Esophagus squamous epithelium (tissue), 4 donors: ENCODE data around the gene GRIK4.

Experiments used
- CTCF ChIP-seq, 6 experiments: fragments of 450-650 bp in 4 of 6; fragments of 200-600 bp in 2 of 6; sonication (generic) in 2 of 6; IDR thresholded peaks; one replicate each; pipeline ENCODE4 v1.5.1; 2016 to 2019; ENCODE audit warnings: antibody characterized with exemption in 6 of 6, mild to moderate bottlenecking in 4 of 6, moderate library complexity in 4 of 6
- POLR2A ChIP-seq, 4 donors: fragments of 450-650 bp; IDR thresholded peaks; one replicate each; pipeline ENCODE4 v1.6.1; 2017; ENCODE audit warnings: antibody characterized with exemption in 4 of 4, mild to moderate bottlenecking in 4 of 4, moderate library complexity in 3 of 4

DNA sequence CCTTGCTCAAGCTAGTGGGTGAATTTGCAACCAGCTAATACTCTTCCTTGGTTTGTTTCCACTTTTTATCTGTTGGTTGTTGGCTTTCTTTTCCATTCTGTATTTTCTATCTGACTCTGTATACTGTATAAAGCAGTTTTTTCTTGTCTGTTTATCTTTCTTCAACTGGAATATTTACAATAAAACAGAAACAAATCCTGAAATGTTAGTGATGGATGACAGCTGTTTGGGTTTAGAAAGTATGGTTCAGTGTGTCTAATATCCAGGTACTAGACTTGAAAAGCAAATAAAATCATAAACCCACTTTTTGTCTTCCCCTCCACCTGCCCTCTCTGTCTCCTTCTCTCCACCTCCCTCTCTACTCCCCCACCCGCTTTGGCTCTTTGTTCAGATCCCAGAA is 477.1 kb downstream of the GRIK4 start:
- TF ChIP-seq CTCF (IDR thresholded peaks at IDR 0.05) (no peak), POLR2A (IDR thresholded peaks at IDR 0.05) (no peak)
